ENCODE results near the gene KCTD1.

The KCTD1 gene

DNA sequence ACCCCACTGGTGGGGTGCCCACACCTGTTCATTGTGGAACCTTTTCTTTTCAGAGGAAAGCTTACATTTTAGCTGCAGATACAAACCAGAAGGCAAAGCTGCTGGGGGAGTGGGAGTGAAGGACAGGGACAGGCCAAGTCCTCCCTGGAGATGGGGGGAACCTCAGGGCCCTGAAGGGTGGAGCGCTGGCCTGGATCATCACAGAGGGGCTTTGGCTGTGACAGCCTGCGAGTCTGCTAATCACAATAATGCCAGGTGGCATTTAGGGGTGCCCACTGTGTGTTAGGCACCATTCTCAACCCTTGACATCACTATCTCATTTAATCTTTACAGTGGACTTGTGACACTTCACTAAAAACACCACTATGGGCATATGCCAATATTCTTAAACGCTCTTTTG, 27.4 kb downstream of the KCTD1 start:
- no peak overlapping the region for H3K27ac Mint-ChIP-seq

DNA sequence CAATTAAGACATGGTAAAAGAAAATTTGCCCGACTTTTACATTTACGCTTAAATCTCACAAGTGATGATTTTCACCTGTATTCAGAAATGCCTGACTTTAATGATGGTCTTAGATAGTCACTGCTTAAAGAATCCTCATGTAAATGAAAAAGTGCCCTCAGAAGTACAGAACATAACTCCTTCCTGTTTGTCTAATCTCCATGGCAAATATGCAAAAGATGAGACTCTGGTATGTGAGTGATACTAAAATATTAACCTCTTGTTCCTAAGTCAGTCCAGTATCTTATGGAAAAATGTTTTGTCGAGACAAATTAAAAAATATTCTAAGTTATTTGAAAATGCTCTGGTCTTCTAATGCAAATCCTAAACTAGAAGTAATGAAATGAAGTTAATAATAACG, 29.2 kb downstream of the KCTD1 start:
- Mint-ChIP-seq H3K36me3 (ENCODE audit: low read depth) (no peaks in the 10 kb centered on the region), H3K4me3 (no peak overlapping the region), H3K9me3 (no peaks in the 10 kb centered on the region), H3K27me3 (ENCODE audit: low read depth) (no peaks in the 10 kb centered on the region), H3K27ac (no peak overlapping the region), H3K4me1 (ENCODE audit: low read depth) (no peaks in the 10 kb centered on the region)
- no peak for DNase-seq (ENCODE audit: low spot score)

More for the DNA sequence above, 27.4 kb downstream of the KCTD1 start:
- DNase-seq (ENCODE audit: low spot score), result no peak
- Mint-ChIP-seq H3K27me3 (ENCODE audit: low read depth) (no peaks in the 10 kb centered on the region), H3K4me1 (ENCODE audit: low read depth) (no peaks in the 10 kb centered on the region), H3K36me3 (ENCODE audit: low read depth) (no peaks in the 10 kb centered on the region), H3K4me3 (no peak overlapping the region), H3K9me3 (no peaks in the 10 kb centered on the region)

DNA sequence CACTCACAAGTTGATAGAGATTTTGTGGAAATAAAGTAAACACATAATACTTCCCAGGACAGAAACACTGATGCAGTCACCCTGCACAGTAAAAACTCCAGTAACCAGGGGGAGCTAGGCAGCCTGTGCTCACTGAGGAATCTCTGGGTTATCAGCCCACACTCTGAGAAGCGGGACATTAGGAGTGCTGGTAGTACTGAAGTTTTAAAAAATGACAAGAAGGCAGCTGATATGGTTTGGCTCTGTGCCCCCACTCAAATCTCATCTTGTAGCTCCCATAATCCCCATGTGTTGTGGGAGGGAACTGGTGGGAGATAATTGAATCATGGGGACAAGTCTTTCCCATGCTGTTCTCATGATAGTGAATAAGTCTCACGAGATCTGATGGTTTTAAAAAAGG, 31.4 kb downstream of the KCTD1 start:
- Mint-ChIP-seq H3K4me1 (ENCODE audit: low read depth) (no peaks in the 10 kb centered on the region), H3K27me3 (ENCODE audit: low read depth) (no peaks in the 10 kb centered on the region), H3K9me3 (no peaks in the 10 kb centered on the region), H3K4me3 (no peak overlapping the region), H3K36me3 (ENCODE audit: low read depth) (no peaks in the 10 kb centered on the region), H3K27ac (no peak overlapping the region)
- DNase-seq (ENCODE audit: low spot score), result no peak

DNA sequence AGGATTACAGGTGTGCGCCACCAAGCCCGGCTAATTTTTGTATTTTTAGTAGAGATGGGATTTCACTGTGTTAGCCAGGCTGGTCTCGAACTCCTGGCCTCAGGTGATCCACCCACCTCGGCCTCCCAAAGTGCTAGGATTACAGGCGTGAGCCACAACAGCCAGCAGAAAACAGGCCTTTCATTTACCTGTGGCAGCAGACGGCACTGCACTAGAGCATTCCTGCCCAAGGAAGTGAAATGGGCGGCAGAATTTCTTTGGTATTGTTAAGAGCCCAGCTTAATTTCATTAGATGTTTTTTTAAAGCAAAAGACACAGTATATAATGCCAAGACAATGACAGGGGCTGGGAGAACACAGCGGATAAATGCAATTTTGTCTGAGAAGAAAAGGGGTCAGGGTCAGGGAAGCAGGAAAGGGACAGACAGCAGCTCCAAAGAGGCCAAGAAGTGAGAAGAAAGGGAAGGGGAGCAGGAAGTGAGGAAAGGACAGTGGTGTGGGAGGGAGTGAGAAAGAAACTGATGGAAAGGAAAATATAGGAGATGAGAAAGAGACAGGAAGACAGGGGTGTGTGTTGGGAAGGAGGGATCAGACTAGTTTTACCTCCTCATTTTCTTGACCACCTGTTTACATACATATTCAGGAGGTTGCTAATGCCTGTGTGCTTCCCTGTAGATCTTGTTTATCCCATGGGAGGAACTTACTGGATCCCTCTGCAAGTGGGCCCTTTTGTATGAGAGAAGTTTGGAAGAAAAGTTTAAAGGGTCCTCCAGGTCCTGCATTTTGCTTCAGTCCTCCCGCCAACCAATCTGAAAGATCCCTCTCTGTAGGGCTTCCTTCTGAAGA, 32.5 kb downstream of the KCTD1 start:
- no peaks in the 10 kb centered on the region for H3K27me3 Mint-ChIP-seq (ENCODE audit: low read depth)
- no peaks in the 10 kb centered on the region for H3K9me3 Mint-ChIP-seq
- no peak overlapping the region for H3K4me3 Mint-ChIP-seq
- H3K4me1 Mint-ChIP-seq (ENCODE audit: low read depth), result no peaks in the 10 kb centered on the region
- no peak overlapping the region for H3K27ac Mint-ChIP-seq
- no peak for DNase-seq (ENCODE audit: low spot score)
- H3K36me3 Mint-ChIP-seq (ENCODE audit: low read depth), result no peaks in the 10 kb centered on the region

DNA sequence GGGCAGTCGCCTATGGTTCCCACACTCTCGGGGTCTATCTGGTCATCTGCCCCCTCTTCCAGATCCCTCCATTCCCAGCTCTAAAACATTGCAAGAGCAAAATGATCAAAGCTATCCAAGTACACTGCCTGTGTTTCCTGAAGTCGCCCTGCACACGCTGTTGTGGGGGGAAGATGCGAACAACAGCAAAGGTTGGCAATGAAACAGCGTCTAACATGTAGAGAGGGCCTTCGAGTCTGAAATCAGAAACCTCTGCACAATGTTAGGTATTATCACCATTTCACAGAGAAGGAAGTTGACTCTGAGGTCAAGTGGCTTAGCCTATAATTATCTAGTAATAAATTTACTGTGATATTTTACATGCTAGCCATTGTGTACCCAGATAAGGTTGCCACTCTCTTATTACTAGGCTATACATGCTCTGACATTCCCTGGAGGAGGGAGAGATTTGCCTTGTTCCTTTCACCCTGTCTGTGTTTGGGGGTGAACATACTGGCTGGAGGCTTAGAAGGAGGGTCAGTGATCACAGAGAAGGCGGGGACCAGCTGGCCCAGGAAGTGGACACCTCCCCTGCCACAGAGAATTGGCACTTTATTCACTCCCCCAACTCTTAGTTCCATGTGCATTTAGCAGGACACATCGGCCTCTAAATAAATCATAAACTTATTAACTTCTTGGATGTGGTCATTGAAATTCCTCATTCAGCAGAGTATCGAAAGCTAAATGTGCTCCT, 36.8 kb downstream of the KCTD1 start:
- H3K27me3 Mint-ChIP-seq (ENCODE audit: low read depth), result peaks cover 3% of the 10 kb centered on the region
- no peaks in the 10 kb centered on the region for H3K36me3 Mint-ChIP-seq (ENCODE audit: low read depth)
- no peak overlapping the region for H3K4me3 Mint-ChIP-seq
- H3K27ac Mint-ChIP-seq, result no peak overlapping the region
- no peaks in the 10 kb centered on the region for H3K9me3 Mint-ChIP-seq
- DNase-seq (ENCODE audit: low spot score), result no peak
- no peaks in the 10 kb centered on the region for H3K4me1 Mint-ChIP-seq (ENCODE audit: low read depth)

DNA sequence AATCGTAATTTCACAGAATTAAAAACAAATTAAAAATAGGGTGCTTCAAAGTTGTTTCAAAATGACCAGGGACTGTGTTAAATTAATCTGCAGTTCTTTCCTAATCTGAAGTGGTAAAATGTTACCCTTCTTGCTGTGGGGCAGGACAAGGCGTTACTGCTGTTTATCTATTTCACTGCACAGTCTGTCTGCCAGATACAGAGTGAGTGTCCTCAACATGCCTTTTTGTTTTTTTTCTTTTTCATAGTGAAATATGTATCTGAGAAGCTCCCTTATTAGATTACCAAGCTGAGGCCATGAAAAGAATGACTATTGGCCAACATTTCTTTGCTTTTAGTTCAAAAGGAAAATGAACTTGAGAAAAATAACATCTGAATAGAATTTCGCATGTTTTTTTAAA, 38.0 kb downstream of the KCTD1 start:
- Mint-ChIP-seq H3K4me1 (ENCODE audit: low read depth) (no peaks in the 10 kb centered on the region), H3K27me3 (ENCODE audit: low read depth) (peaks cover 3% of the 10 kb centered on the region), H3K9me3 (no peaks in the 10 kb centered on the region), H3K36me3 (ENCODE audit: low read depth) (no peaks in the 10 kb centered on the region), H3K4me3 (no peak overlapping the region), H3K27ac (no peak overlapping the region)
- DNase-seq (ENCODE audit: low spot score), result no peak

DNA sequence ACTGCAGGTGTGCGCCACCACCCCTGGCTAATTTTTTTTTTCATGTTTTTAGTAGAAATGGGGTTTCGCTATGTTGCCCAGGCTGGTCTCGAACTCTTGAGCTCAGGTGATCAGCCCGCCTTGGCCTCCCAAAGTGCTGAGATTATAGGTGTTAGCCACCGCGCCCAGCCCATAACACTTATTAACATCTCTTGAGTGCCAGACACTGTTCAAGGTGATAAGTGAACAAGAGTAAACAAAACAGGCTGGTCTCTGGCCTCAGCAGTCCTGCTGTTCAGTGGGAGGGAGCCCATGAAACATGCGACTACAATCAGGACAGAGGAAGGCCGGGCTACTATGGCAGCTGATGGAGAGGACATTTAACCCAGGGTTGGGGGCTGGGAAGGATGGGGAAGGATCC, 42.3 kb downstream of the KCTD1 start:
- no peaks in the 10 kb centered on the region for H3K9me3 Mint-ChIP-seq
- no peaks in the 10 kb centered on the region for H3K36me3 Mint-ChIP-seq (ENCODE audit: low read depth)
- peaks cover 2% of the 10 kb centered on the region for H3K4me1 Mint-ChIP-seq (ENCODE audit: low read depth)
- no peak for DNase-seq (ENCODE audit: low spot score)
- H3K27ac Mint-ChIP-seq, result no peak overlapping the region
- H3K27me3 Mint-ChIP-seq (ENCODE audit: low read depth), result peaks cover 3% of the 10 kb centered on the region
- H3K4me3 Mint-ChIP-seq, result no peak overlapping the region

DNA sequence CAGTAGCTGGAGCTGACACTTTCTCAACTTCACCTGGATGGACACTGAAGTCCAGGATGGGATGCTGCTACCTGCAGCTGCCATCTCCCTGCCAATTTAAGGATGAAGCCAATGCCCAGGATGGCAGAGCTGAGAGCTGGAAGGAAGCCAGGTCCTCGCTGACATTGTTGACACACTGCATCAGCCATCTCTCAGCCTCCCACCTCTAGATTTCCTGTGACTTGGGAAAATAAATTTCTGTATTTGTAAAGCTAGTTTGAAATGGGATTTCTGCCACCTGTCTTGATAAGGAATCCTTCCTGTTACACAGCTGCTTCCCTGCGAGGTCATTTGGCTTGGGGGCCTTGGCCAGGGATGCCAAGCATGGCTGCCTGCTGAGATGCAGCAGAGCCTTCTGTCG, 43.5 kb downstream of the KCTD1 start:
- Mint-ChIP-seq H3K4me1 (ENCODE audit: low read depth) (peaks cover 2% of the 10 kb centered on the region), H3K27ac (no peak overlapping the region), H3K27me3 (ENCODE audit: low read depth) (peaks cover under 1% of the 10 kb centered on the region), H3K4me3 (no peak overlapping the region), H3K36me3 (ENCODE audit: low read depth) (no peaks in the 10 kb centered on the region), H3K9me3 (no peaks in the 10 kb centered on the region)
- DNase-seq (ENCODE audit: low spot score), result no peak

DNA sequence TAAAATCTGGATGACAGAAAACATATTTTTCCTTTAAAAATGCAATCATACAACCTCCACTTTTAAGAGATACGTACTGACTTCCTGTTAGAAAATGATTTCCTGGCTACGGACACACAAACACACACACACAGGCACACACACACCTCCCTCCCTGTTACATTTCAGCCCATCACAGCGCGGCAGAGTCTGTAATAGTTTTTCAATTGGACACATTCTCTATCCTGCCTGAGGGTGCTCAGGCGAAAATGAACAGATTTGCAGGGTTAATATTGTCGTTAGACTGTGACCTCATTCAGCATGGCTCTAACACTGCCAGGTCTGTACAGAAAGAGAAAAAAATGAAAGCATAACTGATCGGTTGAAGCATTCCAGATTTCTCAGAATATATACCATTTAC, 45.0 kb downstream of the KCTD1 start:
- Mint-ChIP-seq H3K36me3 (ENCODE audit: low read depth) (no peaks in the 10 kb centered on the region), H3K9me3 (no peaks in the 10 kb centered on the region), H3K4me1 (ENCODE audit: low read depth) (peaks cover 2% of the 10 kb centered on the region), H3K27me3 (ENCODE audit: low read depth) (no peaks in the 10 kb centered on the region), H3K27ac (no peak overlapping the region), H3K4me3 (no peak overlapping the region)
- DNase-seq (ENCODE audit: low spot score), result no peak

DNA sequence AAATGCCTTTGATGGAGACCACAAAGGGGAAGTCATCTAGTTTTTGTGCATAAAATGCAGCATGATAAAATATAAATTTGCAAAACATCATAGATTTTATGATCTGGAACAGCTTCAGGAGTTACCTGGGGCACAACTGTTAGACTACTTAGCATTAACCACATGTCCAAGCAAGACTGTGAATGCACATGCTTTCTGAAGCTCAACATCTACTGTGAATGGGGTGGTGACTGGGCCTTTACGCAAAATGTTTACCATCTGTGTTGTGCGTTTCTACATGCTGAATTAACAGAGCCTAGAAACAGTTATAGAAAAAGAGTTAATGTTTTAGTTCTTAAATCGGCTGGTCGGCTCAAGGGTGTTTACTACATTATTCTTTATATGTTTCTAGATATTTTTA, 45.5 kb downstream of the KCTD1 start:
- DNase-seq (ENCODE audit: low spot score), result no peak
- Mint-ChIP-seq H3K27me3 (ENCODE audit: low read depth) (no peaks in the 10 kb centered on the region), H3K9me3 (no peaks in the 10 kb centered on the region), H3K4me3 (no peak overlapping the region), H3K36me3 (ENCODE audit: low read depth) (no peaks in the 10 kb centered on the region), H3K27ac (no peak overlapping the region), H3K4me1 (ENCODE audit: low read depth) (peaks cover 2% of the 10 kb centered on the region)

DNA sequence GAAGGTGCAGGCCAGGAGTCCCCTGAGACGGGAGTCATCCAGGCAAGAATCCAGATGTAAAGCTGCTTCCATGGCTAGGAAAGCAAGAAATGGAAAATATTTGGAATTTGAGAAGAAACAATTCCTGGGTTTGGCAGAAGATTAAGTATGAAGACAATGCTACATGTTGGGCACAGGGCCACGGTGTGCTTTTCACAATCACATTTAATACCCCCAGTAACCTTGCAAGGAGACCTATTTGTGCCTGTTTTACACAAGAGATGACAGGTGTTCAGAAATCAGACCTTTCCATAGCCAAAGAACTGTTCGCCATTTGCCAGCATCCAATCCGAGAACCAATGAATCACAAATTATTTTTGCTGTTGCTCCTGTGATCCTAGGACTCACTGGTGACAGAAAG, 50.5 kb downstream of the KCTD1 start:
- Mint-ChIP-seq H3K4me1 (ENCODE audit: low read depth) (no peaks in the 10 kb centered on the region), H3K9me3 (no peaks in the 10 kb centered on the region), H3K4me3 (no peak overlapping the region), H3K36me3 (ENCODE audit: low read depth) (no peaks in the 10 kb centered on the region), H3K27me3 (ENCODE audit: low read depth) (no peaks in the 10 kb centered on the region), H3K27ac (no peak overlapping the region)
- DNase-seq (ENCODE audit: low spot score), result no peak

DNA sequence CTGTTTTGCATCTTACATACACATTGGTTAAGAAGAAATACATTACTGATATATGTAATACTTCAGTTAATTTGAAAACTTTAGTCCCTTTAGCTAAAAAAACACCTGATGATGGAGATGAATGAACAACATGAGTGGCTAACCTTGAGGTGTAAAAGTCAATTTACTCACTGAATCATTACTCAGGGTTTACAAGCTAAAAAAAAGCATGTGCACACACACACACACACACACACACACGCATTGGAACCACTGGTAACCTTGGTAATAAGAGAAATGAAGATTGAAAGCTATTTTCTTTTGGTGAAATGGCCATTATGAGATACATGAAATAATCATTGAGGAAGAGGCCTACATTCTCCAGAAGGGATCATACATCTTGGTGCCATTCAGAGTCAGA, 51.8 kb downstream of the KCTD1 start:
- no peak for DNase-seq (ENCODE audit: low spot score)
- Mint-ChIP-seq H3K27ac (no peak overlapping the region), H3K27me3 (ENCODE audit: low read depth) (no peaks in the 10 kb centered on the region), H3K4me1 (ENCODE audit: low read depth) (no peaks in the 10 kb centered on the region), H3K9me3 (no peaks in the 10 kb centered on the region), H3K36me3 (ENCODE audit: low read depth) (no peaks in the 10 kb centered on the region), H3K4me3 (no peak overlapping the region)

DNA sequence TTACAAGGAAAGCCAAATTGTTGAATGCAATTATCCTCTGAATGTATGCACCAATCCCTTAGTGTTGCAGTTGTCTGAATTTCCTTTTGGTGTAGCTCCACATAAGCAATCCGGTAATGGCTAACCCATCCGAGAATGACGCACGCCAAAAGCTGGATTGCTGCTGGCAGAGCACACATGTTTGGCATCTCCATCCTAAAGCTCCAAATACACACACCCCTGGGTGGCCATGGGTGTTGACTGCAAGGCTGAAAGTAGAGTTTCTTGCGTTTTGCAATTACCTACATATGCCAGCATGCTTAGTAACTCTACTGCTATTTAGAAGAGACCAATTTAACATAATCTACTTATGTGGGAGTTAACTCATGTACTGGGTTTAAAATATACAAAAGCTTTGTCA, 53.1 kb downstream of the KCTD1 start:
- Mint-ChIP-seq H3K27me3 (ENCODE audit: low read depth) (no peaks in the 10 kb centered on the region), H3K9me3 (no peaks in the 10 kb centered on the region), H3K27ac (no peak overlapping the region), H3K4me1 (ENCODE audit: low read depth) (no peaks in the 10 kb centered on the region), H3K4me3 (no peak overlapping the region), H3K36me3 (ENCODE audit: low read depth) (no peaks in the 10 kb centered on the region)
- no peak for DNase-seq (ENCODE audit: low spot score)

DNA sequence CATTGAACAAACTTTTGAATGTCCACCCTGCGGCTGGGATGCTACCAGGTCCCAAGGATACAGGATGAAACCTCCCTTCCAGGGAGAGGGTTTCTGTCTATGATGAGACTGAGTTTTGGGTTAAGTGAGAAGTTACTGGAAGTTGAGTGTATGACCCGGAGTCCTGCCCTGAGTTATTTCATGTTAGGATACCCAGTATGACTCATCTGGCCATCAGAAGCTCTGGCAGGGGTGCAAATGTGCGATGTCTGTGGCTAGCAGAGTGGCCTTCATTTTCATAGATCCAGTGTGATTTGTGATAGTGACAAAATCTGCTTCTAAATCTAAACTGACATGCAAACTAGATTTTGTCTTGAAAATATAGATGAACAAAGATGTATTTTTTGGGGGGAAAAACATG, 55.3 kb downstream of the KCTD1 start:
- no peaks in the 10 kb centered on the region for H3K4me1 Mint-ChIP-seq (ENCODE audit: low read depth)
- H3K27me3 Mint-ChIP-seq (ENCODE audit: low read depth), result no peaks in the 10 kb centered on the region
- DNase-seq (ENCODE audit: low spot score), result no peak
- no peaks in the 10 kb centered on the region for H3K9me3 Mint-ChIP-seq
- no peaks in the 10 kb centered on the region for H3K36me3 Mint-ChIP-seq (ENCODE audit: low read depth)
- no peak overlapping the region for H3K27ac Mint-ChIP-seq
- no peak overlapping the region for H3K4me3 Mint-ChIP-seq
